Vagina (tissue), 2 donors: ENCODE measurements around the gene MPHOSPH8.
"Not testable (repeated sequence)": the region's sequence is repeated elsewhere in the genome, so short reads cannot be mapped to it uniquely, and the experiment has no call there.

Experiments used
- CTCF ChIP-seq, 3 experiments: fragments of 450-650 bp in 2 of 3; fragments of 200-600 bp in 1 of 3; sonication (generic) in 1 of 3; IDR thresholded peaks; one replicate each; pipeline ENCODE4 v1.5.1; 2017 to 2019; ENCODE audit warnings: antibody characterized with exemption in 3 of 3, mild to moderate bottlenecking in 2 of 3, moderate library complexity in 2 of 3
- POLR2A ChIP-seq, 2 donors: fragments of 450-650 bp; IDR thresholded peaks; one replicate each; pipeline ENCODE4 v1.6.1; 2017; ENCODE audit warnings: antibody characterized with exemption in 2 of 2, mild to moderate bottlenecking in 2 of 2, moderate library complexity in 2 of 2
- POLR2AphosphoS5 ChIP-seq, 2 donors: sonication (generic); formaldehyde crosslinking; IDR thresholded peaks; one replicate each; pipeline ENCODE4 v1.9.0; 2017; ENCODE audit warnings: antibody characterized with exemption in 2 of 2, mild to moderate bottlenecking in 2 of 2, low read depth in 1 of 2; ENCODE audit not compliant: insufficient read depth in 1 of 2

- not testable (repeated sequence) for TF ChIP-seq CTCF (IDR thresholded peaks at IDR 0.05); POLR2AphosphoS5 (IDR thresholded peaks at IDR 0.05; ENCODE audit: insufficient read depth in 1 of 2, low read depth in 1 of 2); POLR2A (IDR thresholded peaks at IDR 0.05)
Measured at GRCh38 chr13:19691447-19691846, 58.0 kb downstream of the MPHOSPH8 start.
